H1 (cell line): Measurements from ENCODE around the gene UGT1A6.

Source experiments
- CREB1 ChIP-seq: IDR thresholded peaks from 2 replicates; pipeline ENCODE4 v1.6.1; 2012; ENCODE audit warnings: inconsistent platforms
- NANOG ChIP-seq: IDR thresholded peaks from 2 replicates; pipeline ENCODE4 v1.6.1; 2011; ENCODE audit warnings: low read length, low read depth, mild to moderate bottlenecking, inconsistent platforms; ENCODE audit not compliant: insufficient read depth, poor library complexity, severe bottlenecking
- POLR2A ChIP-seq, 2 experiments: IDR thresholded peaks; 1 replicate in 1 of 2; 2 replicates in 1 of 2; pipeline ENCODE4 v1.6.1; 2011; ENCODE audit warnings: low read depth in 2 of 2, low read length in 2 of 2, mild to moderate bottlenecking in 2 of 2; ENCODE audit errors: control extremely low read depth in 1 of 2
- SP1 ChIP-seq: IDR thresholded peaks from 2 replicates; pipeline ENCODE4 v1.6.1; 2011; ENCODE audit warnings: low read depth, low read length
- TAF7 ChIP-seq: optimal IDR thresholded peaks from 2 replicates; pipeline ENCODE3; 2011; ENCODE audit warnings: low read depth, mild to moderate bottlenecking, inconsistent platforms, low read length, moderate library complexity, borderline replicate concordance
- TCF12 ChIP-seq: IDR thresholded peaks from 2 replicates; pipeline ENCODE4 v1.6.1; 2011; ENCODE audit warnings: low read depth, mild to moderate bottlenecking, low read length
- TF ChIP-seq, protein P1 (sequence below), 3 experiments: IDR thresholded peaks; 1 replicate in 2 of 3; 2 replicates in 1 of 3; pipeline versions ENCODE4 v1.5.1 to v1.6.1; 2011; ENCODE audit warnings: low read length in 3 of 3, mild to moderate bottlenecking in 3 of 3, inconsistent platforms in 2 of 3, low read depth in 1 of 3, moderate library complexity in 1 of 3; ENCODE audit not compliant: insufficient read depth in 1 of 3; ENCODE audit errors: control extremely low read depth in 1 of 3
- TF ChIP-seq, protein P2 (sequence below): IDR thresholded peaks from 2 replicates; pipeline ENCODE4 v1.6.1; 2012; ENCODE audit warnings: low read length, inconsistent platforms

DNA sequence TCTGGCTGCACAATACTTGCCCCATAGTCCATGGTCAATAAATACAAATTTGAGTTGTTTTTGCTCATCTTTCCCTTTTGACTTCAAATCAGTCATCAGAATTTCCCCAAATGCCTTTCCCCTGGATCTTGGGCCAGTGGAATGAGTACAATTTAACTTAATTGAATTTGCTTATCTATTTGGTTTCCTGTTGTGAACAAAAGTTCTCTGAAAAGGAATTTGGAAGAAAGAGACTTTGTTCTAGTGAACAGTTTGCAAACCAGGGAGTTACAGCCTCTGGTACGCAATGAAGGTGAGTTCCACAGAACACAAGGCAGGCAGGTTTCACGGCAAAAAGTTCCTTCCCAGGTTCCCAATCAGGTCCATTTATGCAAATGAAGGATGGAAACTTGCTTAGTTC is 66.2 kb downstream of the UGT1A6 start:
- TF ChIP-seq POLR2A (IDR thresholded peaks at IDR 0.05; ENCODE audit: control extremely low read depth in 1 of 2, low read depth in 2 of 2, low read length in 2 of 2) (no peak), NANOG (no peak), CREB1 (no peak), TCF12 (no peak), SP1 (no peak), TAF7 (no peak)
- TF ChIP-seq, protein P1, sequence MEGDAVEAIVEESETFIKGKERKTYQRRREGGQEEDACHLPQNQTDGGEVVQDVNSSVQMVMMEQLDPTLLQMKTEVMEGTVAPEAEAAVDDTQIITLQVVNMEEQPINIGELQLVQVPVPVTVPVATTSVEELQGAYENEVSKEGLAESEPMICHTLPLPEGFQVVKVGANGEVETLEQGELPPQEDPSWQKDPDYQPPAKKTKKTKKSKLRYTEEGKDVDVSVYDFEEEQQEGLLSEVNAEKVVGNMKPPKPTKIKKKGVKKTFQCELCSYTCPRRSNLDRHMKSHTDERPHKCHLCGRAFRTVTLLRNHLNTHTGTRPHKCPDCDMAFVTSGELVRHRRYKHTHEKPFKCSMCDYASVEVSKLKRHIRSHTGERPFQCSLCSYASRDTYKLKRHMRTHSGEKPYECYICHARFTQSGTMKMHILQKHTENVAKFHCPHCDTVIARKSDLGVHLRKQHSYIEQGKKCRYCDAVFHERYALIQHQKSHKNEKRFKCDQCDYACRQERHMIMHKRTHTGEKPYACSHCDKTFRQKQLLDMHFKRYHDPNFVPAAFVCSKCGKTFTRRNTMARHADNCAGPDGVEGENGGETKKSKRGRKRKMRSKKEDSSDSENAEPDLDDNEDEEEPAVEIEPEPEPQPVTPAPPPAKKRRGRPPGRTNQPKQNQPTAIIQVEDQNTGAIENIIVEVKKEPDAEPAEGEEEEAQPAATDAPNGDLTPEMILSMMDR (IDR thresholded peaks at IDR 0.05; ENCODE audit: control extremely low read depth in 1 of 3, insufficient read depth in 1 of 3, low read depth in 1 of 3, low read length in 3 of 3): no peak
- TF ChIP-seq, protein P2, sequence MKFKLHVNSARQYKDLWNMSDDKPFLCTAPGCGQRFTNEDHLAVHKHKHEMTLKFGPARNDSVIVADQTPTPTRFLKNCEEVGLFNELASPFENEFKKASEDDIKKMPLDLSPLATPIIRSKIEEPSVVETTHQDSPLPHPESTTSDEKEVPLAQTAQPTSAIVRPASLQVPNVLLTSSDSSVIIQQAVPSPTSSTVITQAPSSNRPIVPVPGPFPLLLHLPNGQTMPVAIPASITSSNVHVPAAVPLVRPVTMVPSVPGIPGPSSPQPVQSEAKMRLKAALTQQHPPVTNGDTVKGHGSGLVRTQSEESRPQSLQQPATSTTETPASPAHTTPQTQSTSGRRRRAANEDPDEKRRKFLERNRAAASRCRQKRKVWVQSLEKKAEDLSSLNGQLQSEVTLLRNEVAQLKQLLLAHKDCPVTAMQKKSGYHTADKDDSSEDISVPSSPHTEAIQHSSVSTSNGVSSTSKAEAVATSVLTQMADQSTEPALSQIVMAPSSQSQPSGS: no peak
